HFFc6 (cell line): ENCODE measurements around the gene GUCA1A. TPM values are rescaled to one million over a fixed set of nuclear protein-coding genes. Genes with fewer than 3 reads are reported as not detected.
A peak's percentile ranks its signal among the peaks of the same experiment; 100 is the strongest.
"Not testable (repeated sequence)": the region's sequence is repeated elsewhere in the genome, so short reads cannot be mapped to it uniquely, and the experiment has no call there.

Experiments used
- DNase-seq: peaks from one replicate; pipeline ENCODE4 v3.0.0-alpha.2; 2018
- H3K27ac Mint-ChIP-seq: 2 replicates; pipeline ENCODE4 v1.8.0; 2020; ENCODE audit warnings: mild to moderate bottlenecking, mixed read lengths
- H3K27me3 Mint-ChIP-seq: 2 replicates; pipeline ENCODE4 v1.8.0; 2021; ENCODE audit warnings: mild to moderate bottlenecking, moderate library complexity, mixed read lengths; ENCODE audit not compliant: insufficient read depth
- H3K36me3 Mint-ChIP-seq: 2 replicates; pipeline ENCODE4 v1.8.0; 2021; ENCODE audit warnings: low read depth, mixed read lengths
- H3K4me1 Mint-ChIP-seq: 2 replicates; pipeline ENCODE4 v1.8.0; 2020; ENCODE audit warnings: low read depth, mixed read lengths
- H3K4me3 Mint-ChIP-seq: 2 replicates; pipeline ENCODE4 v1.8.0; 2020; ENCODE audit warnings: mild to moderate bottlenecking, moderate library complexity, mixed read lengths
- H3K9me3 Mint-ChIP-seq: 2 replicates; pipeline ENCODE4 v1.8.0; 2020; ENCODE audit warnings: mild to moderate bottlenecking, mixed read lengths
- CTCF ChIP-seq: fragments of 200-600 bp; sonication (generic); IDR thresholded peaks from 2 replicates; pipeline ENCODE4 v1.5.0; 2021; ENCODE audit warnings: antibody characterized with exemption, mild to moderate bottlenecking
- total RNA-seq, 6 experiments: library from RNA; stranded (reverse); fragmentation: NEBNext Ultra II Directional; extraction: Animal tissue kit (Norgen Biotek cat#: 25700); gene quantifications; 2 replicates in 1 of 6; 3 replicates in 5 of 6; pipeline ENCODE4 v1.2.3, GENCODE V29; 2021

The GUCA1A gene
- total RNA-seq, 6 experiments from 2014 or later: not detected

GRCh38 chr6:42179945-42180313 lies 6.8 kb downstream of the GUCA1A start:
- H3K27ac Mint-ChIP-seq: no peak overlapping the region
- H3K36me3 Mint-ChIP-seq: no peaks in the 10 kb centered on the region
- TF ChIP-seq CTCF: no peak
- DNase-seq: no peak
- peaks cover 8% of the 10 kb centered on the region for H3K4me1 Mint-ChIP-seq
- H3K4me3 Mint-ChIP-seq: no peak overlapping the region
- no peaks in the 10 kb centered on the region for H3K9me3 Mint-ChIP-seq
- H3K27me3 Mint-ChIP-seq: peaks cover 12% of the 10 kb centered on the region

- H3K36me3 Mint-ChIP-seq: no peaks in the 10 kb centered on the region
- no peaks in the 10 kb centered on the region for H3K9me3 Mint-ChIP-seq
- TF ChIP-seq CTCF: no peak
- DNase-seq: no peak
- H3K4me1 Mint-ChIP-seq: peaks cover 8% of the 10 kb centered on the region
- H3K27ac Mint-ChIP-seq: no peak overlapping the region
- H3K27me3 Mint-ChIP-seq: peaks cover 16% of the 10 kb centered on the region
- H3K4me3 Mint-ChIP-seq: no peak overlapping the region
These were observed 8.9 kb downstream of the GUCA1A start for GRCh38 chr6:42182101-42182500.

DNA sequence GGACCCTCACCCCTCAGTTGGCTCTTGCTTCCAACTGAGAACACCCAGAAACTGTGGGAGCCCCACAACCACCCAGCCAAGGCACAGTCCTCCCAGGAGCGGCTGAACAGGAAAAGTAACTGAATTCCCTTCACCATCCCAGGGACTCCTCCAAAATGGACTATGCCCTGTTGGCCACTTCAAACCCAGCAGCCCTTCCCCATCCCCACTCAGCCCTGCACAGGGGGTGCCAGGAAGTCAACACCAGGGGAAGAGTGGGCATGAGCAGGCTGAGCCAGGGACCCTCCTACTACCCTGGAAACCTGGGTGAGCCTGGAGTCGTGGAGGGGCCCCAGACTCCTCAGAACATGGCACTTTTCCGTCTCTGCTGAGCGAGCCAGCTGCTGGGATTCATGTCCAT lies 11.3 kb downstream of the GUCA1A start:
- no peaks in the 10 kb centered on the region for H3K36me3 Mint-ChIP-seq
- H3K4me3 Mint-ChIP-seq: no peak overlapping the region
- peaks cover 12% of the 10 kb centered on the region for H3K27me3 Mint-ChIP-seq
- H3K27ac Mint-ChIP-seq: no peak overlapping the region
- peaks cover 8% of the 10 kb centered on the region for H3K4me1 Mint-ChIP-seq
- TF ChIP-seq CTCF: no peak
- DNase-seq: no peak
- H3K9me3 Mint-ChIP-seq: no peaks in the 10 kb centered on the region

DNA sequence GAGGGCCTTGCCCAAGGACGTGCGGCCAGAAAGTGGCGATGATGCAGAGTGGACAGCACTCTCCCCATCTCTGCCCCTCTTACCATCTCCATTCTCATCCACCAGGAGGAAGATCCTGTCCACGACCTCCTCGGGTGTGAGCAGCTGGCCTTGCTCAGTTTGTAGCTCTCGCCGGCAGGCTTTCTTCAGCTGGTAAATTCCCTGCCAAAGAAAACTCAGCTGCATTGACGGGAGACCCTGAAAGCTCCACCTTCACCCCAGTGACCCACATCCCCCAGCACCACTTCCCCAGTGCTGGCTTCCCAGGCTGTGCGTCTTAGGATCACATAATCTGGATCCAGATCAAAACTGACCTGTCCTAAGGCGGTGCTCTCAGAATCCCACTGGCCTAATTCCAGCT lies 12.4 kb downstream of the GUCA1A start:
- Mint-ChIP-seq H3K27me3 (peaks cover 12% of the 10 kb centered on the region), H3K9me3 (no peaks in the 10 kb centered on the region), H3K4me1 (peaks cover 4% of the 10 kb centered on the region), H3K27ac (no peak overlapping the region), H3K36me3 (no peaks in the 10 kb centered on the region), H3K4me3 (no peak overlapping the region)
- no peak for TF ChIP-seq CTCF
- no peak for DNase-seq

DNA sequence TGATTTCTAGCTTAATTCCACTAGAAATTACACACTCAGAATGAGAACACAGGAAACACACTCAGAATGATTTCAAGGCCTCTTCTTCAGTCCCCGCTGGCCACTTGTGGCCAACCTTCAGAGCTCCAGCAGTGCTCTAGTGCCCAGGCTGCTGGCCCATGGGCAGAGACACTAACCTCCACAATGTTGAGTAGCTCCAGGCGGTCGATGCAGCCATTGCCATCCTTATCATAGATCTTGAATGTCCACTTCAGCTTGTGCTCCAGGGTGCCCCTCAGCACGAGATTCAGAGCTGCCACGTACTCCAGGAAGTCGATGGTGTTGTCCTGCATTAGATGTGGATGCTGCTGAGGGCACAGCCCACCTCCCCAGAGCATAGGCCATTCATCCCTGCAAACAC lies 15.2 kb downstream of the GUCA1A start:
- TF ChIP-seq CTCF: no peak
- H3K9me3 Mint-ChIP-seq: no peaks in the 10 kb centered on the region
- no peak overlapping the region for H3K27ac Mint-ChIP-seq
- H3K4me3 Mint-ChIP-seq: no peak overlapping the region
- H3K4me1 Mint-ChIP-seq: peaks cover 24% of the 10 kb centered on the region
- H3K36me3 Mint-ChIP-seq: no peaks in the 10 kb centered on the region
- peaks cover 7% of the 10 kb centered on the region for H3K27me3 Mint-ChIP-seq
- DNase-seq: no peak

GRCh38 chr6:42190554-42191183 lies 17.5 kb downstream of the GUCA1A start:
- DNase-seq: peak; percentile 72
- Mint-ChIP-seq H3K9me3 (no peaks in the 10 kb centered on the region), H3K27ac (peak overlapping the region; percentile 47), H3K4me3 (no peak overlapping the region), H3K4me1 (peaks cover 32% of the 10 kb centered on the region), H3K36me3 (no peaks in the 10 kb centered on the region), H3K27me3 (peaks cover 2% of the 10 kb centered on the region)
- no peak for TF ChIP-seq CTCF

GRCh38 chr6:42192385-42192784 lies 19.2 kb downstream of the GUCA1A start:
- not testable (repeated sequence) for H3K9me3 Mint-ChIP-seq, DNase-seq, H3K27ac Mint-ChIP-seq, H3K36me3 Mint-ChIP-seq, H3K27me3 Mint-ChIP-seq, H3K4me3 Mint-ChIP-seq
- H3K4me1 Mint-ChIP-seq: peaks cover 32% of the 10 kb centered on the region
